Measurements from ENCODE around the gene SLC5A6. TPM values are rescaled to one million over a fixed set of nuclear protein-coding genes. Genes with fewer than 3 reads are reported as not detected.

SLC5A6 gene
- total RNA-seq, 2 experiments from 2014 or later, result 55.5 to 60.1 TPM

- ChIA-PET POLR2A (no interaction called here), CTCF (ENCODE audit: unreplicated experiment) (no interaction called here)
- H3K9me3 ChIP-seq (ENCODE audit: low read length), result no peaks in the 10 kb centered on the region
- no peak overlapping the region for H3K4me3 ChIP-seq (ENCODE audit: low read depth, low read length, poor library complexity, severe bottlenecking)
- H3K79me2 ChIP-seq (ENCODE audit: insufficient read depth, low read depth, low read length), result peaks cover 34% of the 10 kb centered on the region; the same call in 1 of the 2 replicates
- H3K36me3 ChIP-seq (ENCODE audit: insufficient read depth, low read length), result peaks cover 86% of the 10 kb centered on the region
- no peak overlapping the region for H3K27ac ChIP-seq (ENCODE audit: low read depth, low read length, poor library complexity, severe bottlenecking)
- H3K4me2 ChIP-seq (ENCODE audit: low read length), result no peak overlapping the region
- no peak for TF ChIP-seq CTCF (conservative IDR thresholded peaks at IDR 0.05; ENCODE audit: low read length)
- no peak for TF ChIP-seq EZH2phosphoT487 (IDR thresholded peaks at IDR 0.05; ENCODE audit: borderline replicate concordance, low read depth, low read length)
- H3K4me1 ChIP-seq (ENCODE audit: insufficient read depth, low read length, poor library complexity, severe bottlenecking), result peaks cover 36% of the 10 kb centered on the region
- no peak overlapping the region for H2AFZ ChIP-seq (ENCODE audit: low read length)
- no TSS peak for BruUV-seq (replicated peaks)
- intact Hi-C loops (cut with micrococcal nuclease; ENCODE audit: unreplicated experiment), result no loop called here
- no peaks in the 10 kb centered on the region for H4K20me1 ChIP-seq (ENCODE audit: insufficient read depth, low read length)
- H3K9me2 ChIP-seq (ENCODE audit: insufficient read depth, low read length), result no peaks in the 10 kb centered on the region
- DNase-seq (ENCODE audit: low spot score), result no peak
Observed at GRCh38 chr2:27206346-27206745, 5.7 kb downstream of the SLC5A6 start.

- H2AFZ ChIP-seq (ENCODE audit: low read length), result no peak overlapping the region
- no peak overlapping the region for H3K4me2 ChIP-seq (ENCODE audit: low read length)
- peaks cover 26% of the 10 kb centered on the region; the same call in 1 of the 2 replicates for H3K79me2 ChIP-seq (ENCODE audit: insufficient read depth, low read depth, low read length)
- peaks cover 25% of the 10 kb centered on the region for H3K4me1 ChIP-seq (ENCODE audit: insufficient read depth, low read length, poor library complexity, severe bottlenecking)
- intact Hi-C loops (cut with micrococcal nuclease; ENCODE audit: unreplicated experiment), result no loop called here
- H3K36me3 ChIP-seq (ENCODE audit: insufficient read depth, low read length), result peaks cover 93% of the 10 kb centered on the region
- no peak overlapping the region for H3K27ac ChIP-seq (ENCODE audit: low read depth, low read length, poor library complexity, severe bottlenecking)
- no peaks in the 10 kb centered on the region for H3K9me3 ChIP-seq (ENCODE audit: low read length)
- H3K9me2 ChIP-seq (ENCODE audit: insufficient read depth, low read length), result no peaks in the 10 kb centered on the region
- no TSS peak for BruUV-seq (replicated peaks)
- ChIA-PET POLR2A (no interaction called here), CTCF (ENCODE audit: unreplicated experiment) (no interaction called here)
- no peaks in the 10 kb centered on the region for H4K20me1 ChIP-seq (ENCODE audit: insufficient read depth, low read length)
- DNase-seq (ENCODE audit: low spot score), result no peak
- no peak for TF ChIP-seq EZH2phosphoT487 (IDR thresholded peaks at IDR 0.05; ENCODE audit: borderline replicate concordance, low read depth, low read length)
- no peak for TF ChIP-seq CTCF (conservative IDR thresholded peaks at IDR 0.05; ENCODE audit: low read length)
- H3K4me3 ChIP-seq (ENCODE audit: low read depth, low read length, poor library complexity, severe bottlenecking), result no peak overlapping the region
Observed at GRCh38 chr2:27205206-27205605, 6.9 kb downstream of the SLC5A6 start.

- ChIA-PET POLR2A (no interaction called here), CTCF (ENCODE audit: unreplicated experiment) (no interaction called here)
- DNase-seq (ENCODE audit: low spot score), result no peak
- Histone ChIP-seq H3K9me3 (ENCODE audit: low read length) (no peaks in the 10 kb centered on the region), H2AFZ (ENCODE audit: low read length) (no peak overlapping the region), H4K20me1 (ENCODE audit: insufficient read depth, low read length) (no peaks in the 10 kb centered on the region), H3K4me1 (ENCODE audit: insufficient read depth, low read length, poor library complexity, severe bottlenecking) (peaks cover 18% of the 10 kb centered on the region), H3K4me3 (ENCODE audit: low read depth, low read length, poor library complexity, severe bottlenecking) (no peak overlapping the region), H3K27ac (ENCODE audit: low read depth, low read length, poor library complexity, severe bottlenecking) (no peak overlapping the region), H3K79me2 (ENCODE audit: insufficient read depth, low read depth, low read length) (peaks cover 20% of the 10 kb centered on the region; the same call in 1 of the 2 replicates), H3K9me2 (ENCODE audit: insufficient read depth, low read length) (no peaks in the 10 kb centered on the region), H3K4me2 (ENCODE audit: low read length) (no peak overlapping the region), H3K36me3 (ENCODE audit: insufficient read depth, low read length) (peaks cover 94% of the 10 kb centered on the region)
- intact Hi-C loops (cut with micrococcal nuclease; ENCODE audit: unreplicated experiment), result no loop called here
- no TSS peak for BruUV-seq (replicated peaks)
- TF ChIP-seq CTCF (conservative IDR thresholded peaks at IDR 0.05; ENCODE audit: low read length) (no peak), EZH2phosphoT487 (IDR thresholded peaks at IDR 0.05; ENCODE audit: borderline replicate concordance, low read depth, low read length) (no peak)
Observed at GRCh38 chr2:27204566-27204965, 7.5 kb downstream of the SLC5A6 start.
